ENCODE measurements around the gene ADSS2. TPM values are rescaled to one million over a fixed set of nuclear protein-coding genes. Genes with fewer than 3 reads are reported as not detected.

The ADSS2 gene
- total and polyA plus RNA-seq, 2 donors (not counting 3 experiments of a cell fraction or from before 2014, with no cell fraction given): 35.5 to 90.6 TPM

- H3K79me2 ChIP-seq (ENCODE audit: control insufficient read depth, insufficient read depth, low read length): peaks cover 93% of the 10 kb centered on the region
- H3K36me3 ChIP-seq (ENCODE audit: control insufficient read depth in 2 of 2, extremely low read depth in 1 of 2, insufficient read depth in 2 of 2, low read length in 2 of 2): peaks cover 0 to 4% of the 10 kb centered on the region in 2 experiments
- peak overlapping the region; percentile 42 for H3K4me2 ChIP-seq (ENCODE audit: insufficient read depth, low read length)
- no peak overlapping the region for H3K9ac ChIP-seq (replicated peaks; ENCODE audit: extremely low read depth, insufficient read depth, low read length)
- CTCF ChIA-PET: interaction anchor here (0.6 to 3.4 kb wide), 6 partner anchors 10 to 1102 kb away, joined by 3 to 15 read pairs (median 6); no protein-coding TSS in a partner anchor
- H3K4me1 ChIP-seq (ENCODE audit: control insufficient read depth, extremely low read depth, insufficient read depth, low read length): peaks cover 61% of the 10 kb centered on the region
- no peaks in the 10 kb centered on the region for H3K9me1 ChIP-seq (replicated peaks; ENCODE audit: control insufficient read depth, extremely low read depth, insufficient read depth, low read length)
- H3K9me3 ChIP-seq (replicated peaks; ENCODE audit: control insufficient read depth, insufficient read depth, low read length): no peaks in the 10 kb centered on the region
- DNase-seq (ENCODE audit: low read depth, low spot score) (peak; percentile 45), FAIRE-seq (no peak)
- H3K27ac ChIP-seq (ENCODE audit: insufficient read depth, low read depth, low read length): peak overlapping the region; percentile 46
- POLR2A ChIA-PET: interaction anchor here (0.6 kb wide), 1 partner anchor 519 kb away, joined by 5 read pairs; no protein-coding TSS in a partner anchor
- TF ChIP-seq POLR2A (IDR thresholded peaks at IDR 0.05; ENCODE audit: low read depth, low read length) (no peak), GATA2 (IDR thresholded peaks at IDR 0.05; ENCODE audit: insufficient read depth, insufficient read length, low read depth, low read length) (no peak), POLR2AphosphoS5 (IDR thresholded peaks at IDR 0.05; ENCODE audit: insufficient read depth, low read depth, low read length) (no peak), MYC (IDR thresholded peaks at IDR 0.05; ENCODE audit: low read depth, low read length) (no peak), FOS (IDR thresholded peaks at IDR 0.05; ENCODE audit: borderline replicate concordance, insufficient read depth, low read length) (no peak), JUN (IDR thresholded peaks at IDR 0.05; ENCODE audit: borderline replicate concordance, insufficient read depth, insufficient read length, low read depth) (no peak), MAX (IDR thresholded peaks at IDR 0.05; ENCODE audit: insufficient read depth, insufficient read length) (no peak), EZH2 (IDR thresholded peaks at IDR 0.05; ENCODE audit: borderline replicate concordance, low read depth, low read length, severe bottlenecking) (no peak)
- TF ChIP-seq, protein P1, sequence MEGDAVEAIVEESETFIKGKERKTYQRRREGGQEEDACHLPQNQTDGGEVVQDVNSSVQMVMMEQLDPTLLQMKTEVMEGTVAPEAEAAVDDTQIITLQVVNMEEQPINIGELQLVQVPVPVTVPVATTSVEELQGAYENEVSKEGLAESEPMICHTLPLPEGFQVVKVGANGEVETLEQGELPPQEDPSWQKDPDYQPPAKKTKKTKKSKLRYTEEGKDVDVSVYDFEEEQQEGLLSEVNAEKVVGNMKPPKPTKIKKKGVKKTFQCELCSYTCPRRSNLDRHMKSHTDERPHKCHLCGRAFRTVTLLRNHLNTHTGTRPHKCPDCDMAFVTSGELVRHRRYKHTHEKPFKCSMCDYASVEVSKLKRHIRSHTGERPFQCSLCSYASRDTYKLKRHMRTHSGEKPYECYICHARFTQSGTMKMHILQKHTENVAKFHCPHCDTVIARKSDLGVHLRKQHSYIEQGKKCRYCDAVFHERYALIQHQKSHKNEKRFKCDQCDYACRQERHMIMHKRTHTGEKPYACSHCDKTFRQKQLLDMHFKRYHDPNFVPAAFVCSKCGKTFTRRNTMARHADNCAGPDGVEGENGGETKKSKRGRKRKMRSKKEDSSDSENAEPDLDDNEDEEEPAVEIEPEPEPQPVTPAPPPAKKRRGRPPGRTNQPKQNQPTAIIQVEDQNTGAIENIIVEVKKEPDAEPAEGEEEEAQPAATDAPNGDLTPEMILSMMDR (IDR thresholded peaks at IDR 0.05; ENCODE audit: extremely low read depth in 1 of 2, insufficient read depth in 1 of 2, low read depth in 1 of 2, low read length in 2 of 2): no peak
- no TSS peak for BruUV-seq (replicated peaks)
- H3K4me3 ChIP-seq (replicated peaks in 1 of 3; ENCODE audit: insufficient read depth in 1 of 3, low read depth in 1 of 3, low read length in 3 of 3): no peak overlapping the region
- no peak overlapping the region for H2AFZ ChIP-seq (ENCODE audit: low read depth, low read length)
- H3K27me3 ChIP-seq (ENCODE audit: control insufficient read depth in 2 of 2, insufficient read depth in 2 of 2, low read length in 2 of 2): no peaks in the 10 kb centered on the region
- dilution Hi-C loops (cut with MboI; ENCODE audit: extremely low pct_ligation_motif_present, low sequenced_read_pairs): no loop called here
- H4K20me1 ChIP-seq (replicated peaks; ENCODE audit: control insufficient read depth, extremely low read depth, insufficient read depth, low read length): no peaks in the 10 kb centered on the region
- intact Hi-C loops (cut with micrococcal nuclease): loop anchor here (1.0 to 10.0 kb wide), 2 partner anchors 8 to 601 kb away; no protein-coding TSS in a partner anchor
Measured at GRCh38 chr1:244445320-244446181, 6.2 kb downstream of the ADSS2 start.
